Activated CD8-positive, alpha-beta memory T cell treated with anti-CD3 and anti-CD28 coated beads, Interleukin-2, amount 50 U/mL, for 1 hour (primary cell): ENCODE results near the gene CREB5.
"Not testable (repeated sequence)": the region's sequence is repeated elsewhere in the genome, so short reads cannot be mapped to it uniquely, and the experiment has no call there.

Experiments used
- DNase-seq: peaks from one replicate; pipeline ENCODE4 v3.0.0-alpha.2; 2020; ENCODE audit errors: extremely low read depth

The CREB5 gene

DNA sequence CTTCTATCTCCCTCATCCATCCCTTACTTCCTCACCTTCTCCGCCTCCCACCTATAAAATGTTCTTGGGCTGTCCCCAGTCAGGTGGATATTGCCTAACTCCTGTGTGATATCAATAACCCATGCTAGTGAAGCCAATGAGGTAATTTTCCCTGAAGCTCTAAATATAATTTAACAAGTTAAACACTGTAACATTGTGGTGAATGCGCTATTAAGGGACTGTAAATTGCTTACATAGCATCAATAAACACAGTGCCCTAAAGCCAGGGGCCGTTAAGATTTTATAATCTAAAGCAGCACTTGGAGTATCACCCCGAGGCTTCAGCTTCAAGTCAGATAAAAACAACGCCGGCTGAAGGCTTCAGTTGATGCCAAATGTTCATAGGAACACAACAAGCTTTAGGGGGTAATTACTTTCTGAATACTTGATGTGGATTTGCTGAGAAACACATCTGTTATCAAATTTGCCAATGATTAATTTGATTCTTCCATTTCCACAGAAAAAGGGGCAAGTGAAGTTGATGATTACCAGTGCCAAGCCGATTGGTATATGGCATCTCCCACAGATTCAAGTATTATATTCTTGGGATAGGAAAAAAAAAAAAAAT lies 138.4 kb downstream of the CREB5 start:
- DNase-seq: no peak

- no peak for DNase-seq
Observed at GRCh38 chr7:28551331-28551730, 139.0 kb downstream of the CREB5 start.

GRCh38 chr7:28551766-28552165 lies 139.4 kb downstream of the CREB5 start:
- not testable (repeated sequence) for DNase-seq

- DNase-seq: no peak
Observed at GRCh38 chr7:28554802-28555471, 142.6 kb downstream of the CREB5 start.

DNA sequence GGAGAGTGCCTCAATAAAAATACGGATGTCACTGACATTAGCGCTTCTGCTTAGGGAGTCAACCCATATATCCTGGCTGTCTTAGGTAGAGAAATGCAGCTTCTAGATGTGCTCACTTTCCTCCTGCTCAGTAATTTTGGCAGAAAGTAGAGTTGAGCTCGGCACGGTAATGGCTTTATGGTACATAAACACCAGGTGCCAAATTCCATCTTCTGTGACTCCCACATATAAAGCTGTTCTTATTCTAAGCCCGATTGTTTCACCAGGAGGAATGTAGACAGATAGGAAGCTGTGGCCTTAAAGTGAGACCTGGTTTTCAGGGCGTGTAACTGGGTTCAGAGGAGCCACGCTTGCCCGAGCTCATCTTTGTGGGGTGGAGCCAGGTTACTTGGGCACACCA lies 143.7 kb downstream of the CREB5 start:
- DNase-seq: no peak

DNA sequence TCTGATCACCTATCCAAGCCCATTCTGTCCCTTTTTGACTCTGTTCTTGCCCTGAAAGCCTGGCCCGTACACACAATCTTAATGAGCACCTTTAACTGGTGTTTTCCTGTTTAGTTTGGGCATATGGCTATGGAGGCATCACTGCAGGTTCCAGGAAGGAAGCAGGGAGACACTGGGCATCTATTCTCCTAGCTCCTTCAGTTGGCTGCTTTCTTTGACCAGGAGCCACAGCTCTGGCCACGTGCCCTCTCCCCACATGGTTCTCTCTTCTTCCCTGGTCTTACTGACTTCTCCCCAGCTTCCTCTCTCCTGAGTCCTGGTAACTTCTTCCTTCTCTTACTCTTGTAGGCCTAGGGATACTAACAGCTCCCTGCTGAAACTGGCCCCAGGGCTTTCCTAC lies 144.4 kb downstream of the CREB5 start:
- no peak for DNase-seq

- DNase-seq: no peak
Observed at GRCh38 chr7:28558236-28558635, 145.9 kb downstream of the CREB5 start.

GRCh38 chr7:28560767-28561166 lies 148.4 kb downstream of the CREB5 start:
- no peak for DNase-seq

GRCh38 chr7:28564033-28564432 lies 151.7 kb downstream of the CREB5 start:
- DNase-seq: no peak

DNA sequence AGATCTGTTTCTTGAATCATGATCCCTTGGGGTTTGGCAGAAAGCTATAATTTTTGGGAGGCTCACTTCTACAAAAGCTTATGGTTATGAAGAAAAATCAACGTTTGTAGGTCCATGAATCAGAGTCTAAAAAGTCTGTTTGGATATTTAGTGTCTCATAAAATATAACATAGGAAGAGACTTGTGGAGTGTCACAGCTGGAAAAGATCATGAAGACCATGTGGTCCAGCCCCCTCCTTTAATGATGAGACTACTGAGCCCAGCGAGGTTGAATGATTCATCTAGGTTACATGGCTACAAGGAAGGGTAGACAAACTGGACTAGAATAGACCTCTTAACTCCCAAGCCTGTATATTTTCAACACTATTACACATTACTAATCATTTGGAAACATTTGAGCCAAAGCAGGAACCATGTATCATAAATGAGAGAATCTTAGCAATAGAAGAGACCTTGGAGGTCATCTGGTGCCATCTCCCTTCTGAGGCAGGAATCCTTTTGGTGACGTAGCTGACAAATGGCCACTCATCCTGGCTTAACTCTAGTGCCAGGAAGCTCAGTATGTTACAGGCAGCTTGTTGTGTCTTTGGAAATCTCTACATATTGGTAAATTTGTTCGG lies 152.5 kb downstream of the CREB5 start:
- no peak for DNase-seq

GRCh38 chr7:28565980-28566379 lies 153.7 kb downstream of the CREB5 start:
- DNase-seq: no peak

DNA sequence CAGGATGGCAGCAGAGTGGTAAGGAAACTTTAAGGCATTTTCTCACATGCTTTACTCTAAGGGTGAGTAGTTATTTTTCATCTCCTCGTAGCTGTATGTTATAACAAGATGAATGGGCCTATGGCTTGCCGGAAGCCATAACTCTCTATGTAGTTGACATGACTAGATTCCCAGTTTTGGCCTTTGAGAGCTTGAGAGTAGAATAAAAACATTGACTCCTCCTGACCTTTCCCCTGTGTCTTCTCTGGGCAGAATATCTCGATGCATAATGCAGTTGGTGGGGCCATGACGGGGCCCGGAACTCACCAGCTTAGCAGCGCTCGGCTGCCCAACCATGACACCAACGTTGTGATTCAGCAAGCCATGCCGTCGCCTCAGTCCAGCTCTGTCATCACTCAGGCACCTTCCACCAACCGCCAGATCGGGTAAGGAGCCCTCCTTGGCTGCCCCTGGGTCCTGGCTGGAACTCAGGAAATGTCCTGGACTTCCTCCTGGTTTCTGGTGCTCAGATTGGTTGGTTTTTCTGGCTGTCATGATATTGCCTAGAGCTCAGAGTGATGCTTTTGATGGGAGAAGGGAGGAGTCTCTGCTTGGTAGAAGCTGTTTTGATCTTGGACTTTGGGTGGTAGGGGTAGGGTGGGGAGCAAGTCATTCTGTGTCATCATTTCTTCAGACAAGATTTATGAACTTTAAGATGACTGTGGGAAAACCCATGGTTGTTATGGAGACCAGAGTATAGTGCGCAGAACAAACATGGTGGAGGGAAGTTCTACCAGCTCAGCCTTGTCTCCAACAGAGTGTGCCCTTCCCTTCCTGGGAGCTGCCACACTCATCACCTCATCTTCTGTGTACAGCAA lies 158.0 kb downstream of the CREB5 start:
- DNase-seq: no peak

DNA sequence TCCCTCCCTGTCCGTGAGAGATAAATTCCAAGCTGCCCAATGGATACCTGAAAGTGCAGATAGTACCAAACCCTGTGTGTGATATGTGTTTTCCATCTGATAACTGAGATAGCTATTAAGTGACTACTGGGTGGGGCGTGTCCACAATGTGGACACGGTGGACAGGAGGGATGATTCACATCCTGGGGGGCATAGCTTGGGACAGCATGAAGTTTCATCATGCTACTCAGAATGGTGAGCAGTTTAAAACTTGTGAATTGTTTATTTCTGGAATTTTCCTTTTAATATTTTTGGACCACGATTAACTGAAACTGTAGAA lies 158.6 kb downstream of the CREB5 start:
- no peak for DNase-seq

DNA sequence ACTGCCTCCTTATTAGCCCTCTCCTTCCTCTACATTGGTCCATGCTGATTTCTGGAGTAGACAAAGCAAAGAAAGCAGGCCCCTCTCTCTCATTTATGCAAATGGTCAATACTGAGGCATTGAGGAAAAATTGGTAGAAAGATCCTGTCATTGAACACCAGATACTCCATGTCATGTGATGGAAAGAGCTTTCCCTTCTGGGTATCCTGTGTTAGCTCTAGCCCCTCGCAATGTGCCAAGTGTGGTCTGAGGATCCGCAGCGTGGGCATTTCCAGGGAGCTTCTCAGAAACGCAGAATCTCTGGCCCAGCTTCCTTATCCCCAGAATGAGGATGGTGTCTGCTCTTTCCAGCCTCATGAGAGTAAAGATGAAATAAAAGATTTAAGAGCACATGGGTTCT lies 159.1 kb downstream of the CREB5 start:
- no peak for DNase-seq

DNA sequence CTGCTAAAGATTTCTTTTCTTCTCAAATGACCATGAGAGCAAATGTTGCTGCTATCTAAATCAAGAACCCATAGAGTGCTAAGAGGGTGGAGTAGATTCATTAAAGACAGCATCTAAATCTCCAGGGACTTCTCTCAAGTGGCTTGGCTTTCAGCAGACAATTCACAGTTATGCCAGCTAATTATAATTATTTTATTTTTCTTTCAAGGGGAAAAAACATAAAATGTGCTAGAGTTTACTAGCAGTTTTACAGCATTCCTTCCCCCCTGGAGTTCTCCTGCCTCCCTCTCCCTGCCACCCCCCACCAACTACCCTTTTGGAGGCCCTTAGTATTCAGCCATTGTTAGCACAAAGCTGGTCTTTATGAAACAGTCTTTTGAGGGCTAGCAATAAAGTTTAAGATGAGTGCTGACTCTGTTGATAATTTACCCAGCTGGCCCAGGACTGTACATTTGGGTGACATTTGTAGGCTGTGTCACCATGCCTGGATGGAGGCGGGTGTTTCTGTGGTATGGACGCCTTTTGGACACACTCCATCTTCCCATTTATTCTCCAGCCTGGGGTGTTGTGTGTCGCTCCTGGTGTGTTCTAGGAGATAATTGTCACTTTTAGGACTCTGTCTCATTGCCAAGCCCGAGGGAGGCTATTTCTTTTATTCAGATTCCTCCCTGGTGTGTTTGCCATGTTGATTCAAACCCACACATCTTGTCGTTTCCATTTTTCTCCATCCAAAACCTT lies 160.2 kb downstream of the CREB5 start:
- no peak for DNase-seq

DNA sequence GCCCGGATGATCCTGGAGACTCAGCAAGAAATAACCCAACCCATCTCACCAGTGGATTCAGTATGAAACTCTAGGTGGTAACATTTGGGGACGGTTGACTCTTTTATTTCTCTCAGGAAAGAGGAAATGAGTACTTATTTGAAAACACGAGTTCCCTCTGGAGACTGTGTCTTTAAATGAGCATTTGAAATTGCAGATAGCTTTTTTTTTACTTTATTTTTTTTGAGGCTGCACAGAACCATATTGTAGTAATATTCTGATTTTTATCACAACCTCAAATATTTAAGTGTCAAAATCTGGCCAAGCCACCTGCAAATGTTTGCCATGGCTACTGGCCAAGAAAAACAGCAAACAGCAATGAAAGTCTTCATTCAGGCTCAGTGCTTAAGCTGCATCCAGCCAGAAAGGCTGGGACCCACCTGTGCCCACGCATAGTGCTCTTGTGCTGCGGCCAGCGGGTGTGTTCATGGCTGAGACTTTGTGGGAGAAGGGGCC lies 160.8 kb downstream of the CREB5 start:
- DNase-seq: no peak

DNA sequence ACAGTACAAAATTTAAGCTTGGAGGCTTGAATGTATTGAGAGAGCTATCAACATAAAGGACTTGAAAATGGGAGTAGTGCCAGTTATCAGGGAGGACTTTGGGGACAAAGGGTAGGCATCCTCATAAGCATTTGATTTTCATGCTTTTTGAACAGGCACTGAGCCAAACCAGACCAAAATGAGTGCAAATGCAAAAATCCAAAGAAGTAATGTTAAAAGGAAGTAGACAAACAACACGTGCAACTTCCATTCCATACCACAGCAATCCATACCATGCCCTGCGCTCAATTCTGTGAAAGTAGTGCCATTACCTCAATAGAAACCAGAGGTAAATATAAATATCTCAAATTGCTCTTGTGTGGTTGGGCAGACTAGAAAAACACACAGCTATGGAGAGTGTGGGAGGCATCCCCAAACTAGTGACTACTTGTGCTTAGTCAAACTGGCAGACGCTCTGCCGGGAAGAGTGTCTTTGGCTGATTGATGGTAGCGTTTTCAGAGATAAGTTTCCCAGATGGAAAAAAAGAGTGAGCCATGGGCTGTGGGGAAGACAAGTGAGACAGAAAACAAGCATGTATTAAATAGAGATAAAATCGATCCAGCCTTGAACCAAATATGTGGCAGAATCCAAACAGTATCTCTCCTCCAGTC lies 161.5 kb downstream of the CREB5 start:
- no peak for DNase-seq

- no peak for DNase-seq
Observed at GRCh38 chr7:28575241-28575643, 162.9 kb downstream of the CREB5 start.

GRCh38 chr7:28576656-28577055 lies 164.3 kb downstream of the CREB5 start:
- no peak for DNase-seq

DNA sequence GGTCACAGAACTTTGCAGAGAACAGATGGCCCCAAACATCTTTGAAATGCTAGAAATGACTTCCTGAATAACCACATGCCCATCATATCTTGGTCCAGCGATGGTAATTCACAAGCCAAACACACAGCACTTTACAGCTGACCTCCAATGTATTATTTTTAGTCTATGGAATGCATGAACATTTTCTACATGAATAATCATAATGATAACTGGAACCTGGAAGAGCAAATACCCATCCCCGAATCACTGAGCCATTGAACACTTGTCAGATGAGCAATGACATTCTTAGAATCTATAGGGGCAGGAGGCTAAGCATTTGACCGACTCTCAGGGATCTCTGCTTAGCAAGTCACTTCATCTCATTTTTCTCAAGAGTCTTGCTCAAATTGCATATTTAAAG lies 167.3 kb downstream of the CREB5 start:
- DNase-seq: no peak

DNA sequence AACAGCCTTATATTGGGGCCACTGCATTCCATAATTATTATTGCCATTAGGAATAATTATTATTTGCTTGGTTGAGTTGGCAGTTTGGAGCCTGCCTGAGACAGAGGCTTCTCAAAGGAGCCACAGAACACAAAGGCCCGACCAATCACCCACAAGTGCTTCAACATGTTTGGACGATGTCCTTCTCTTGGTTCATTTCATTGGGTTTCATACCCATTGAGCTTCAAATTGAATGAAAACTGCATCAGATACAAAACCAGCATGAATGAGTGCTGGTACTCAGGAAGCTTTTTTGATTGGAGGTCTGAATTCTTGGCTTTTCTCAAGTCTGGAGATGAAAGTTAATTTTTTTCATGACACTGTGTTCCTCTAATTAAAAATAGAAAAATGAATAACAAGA lies 168.3 kb downstream of the CREB5 start:
- DNase-seq: no peak
